GM23248 (cell line): Measurements from ENCODE around the gene ACVR1B. TPM values are rescaled to one million over a fixed set of nuclear protein-coding genes. Genes with fewer than 3 reads are reported as not detected.

ENCODE experiments used
- DNase-seq: peaks from one replicate; pipeline ENCODE4 v3.0.0-alpha.2; 2015
- H2AFZ ChIP-seq: fragments of 200-600 bp; sonication (generic); 2 replicates; pipeline ENCODE4 v1.6.1; 2016; ENCODE audit warnings: antibody characterized with exemption
- H3F3A ChIP-seq: fragments of 200-600 bp; sonication (generic); 2 replicates; pipeline ENCODE4 v1.6.1; 2016; ENCODE audit warnings: mild to moderate bottlenecking, antibody characterized with exemption, mixed run types; ENCODE audit not compliant: insufficient read depth
- H3K27ac ChIP-seq: fragments of 200-600 bp; sonication (generic); 2 replicates; pipeline ENCODE4 v1.5.1; 2016; ENCODE audit warnings: mild to moderate bottlenecking
- H3K27me3 ChIP-seq: fragments of 200-600 bp; sonication (generic); replicated peaks from 2 replicates; pipeline ENCODE4 v1.6.1; 2016; ENCODE audit warnings: mild to moderate bottlenecking; ENCODE audit not compliant: insufficient read depth
- H3K36me3 ChIP-seq: fragments of 200-600 bp; sonication (generic); 2 replicates; pipeline ENCODE4 v1.6.1; 2016; ENCODE audit warnings: low read depth, mild to moderate bottlenecking
- H3K4me1 ChIP-seq: fragments of 200-600 bp; sonication (generic); 2 replicates; pipeline ENCODE4 v1.6.1; 2016; ENCODE audit warnings: mild to moderate bottlenecking; ENCODE audit not compliant: insufficient read depth
- H3K4me2 ChIP-seq: fragments of 200-600 bp; sonication (generic); one replicate; pipeline ENCODE4 v1.6.1; 2016; ENCODE audit warnings: mild to moderate bottlenecking; ENCODE audit not compliant: unreplicated experiment
- H3K4me3 ChIP-seq: fragments of 200-600 bp; sonication (generic); 2 replicates; pipeline ENCODE4 v1.5.1; 2016; ENCODE audit warnings: mild to moderate bottlenecking
- H3K79me2 ChIP-seq: fragments of 200-600 bp; sonication (generic); 2 replicates; pipeline ENCODE4 v1.6.1; 2016; ENCODE audit warnings: mild to moderate bottlenecking; ENCODE audit not compliant: insufficient read depth
- H3K9ac ChIP-seq: fragments of 200-600 bp; sonication (generic); 2 replicates; pipeline ENCODE4 v1.6.1; 2016; ENCODE audit warnings: mild to moderate bottlenecking
- H3K9me2 ChIP-seq: fragments of 200-600 bp; sonication (generic); 2 replicates; pipeline ENCODE4 v1.6.1; 2016; ENCODE audit warnings: mixed run types, mild to moderate bottlenecking, moderate library complexity; ENCODE audit not compliant: insufficient read depth
- H3K9me3 ChIP-seq: fragments of 200-600 bp; sonication (generic); one replicate; pipeline ENCODE4 v1.6.1; 2017; ENCODE audit warnings: low read depth
- H4K20me1 ChIP-seq: fragments of 200-600 bp; sonication (generic); 2 replicates; pipeline ENCODE4 v1.6.0; 2016; ENCODE audit not compliant: insufficient read depth
- EZH2 ChIP-seq: fragments of 200-600 bp; sonication (generic); IDR thresholded peaks from 2 replicates; pipeline ENCODE4 v1.6.1; 2018; ENCODE audit warnings: antibody characterized with exemption, mild to moderate bottlenecking; ENCODE audit not compliant: insufficient read depth, poor library complexity, severe bottlenecking
- EZH2phosphoT487 ChIP-seq: fragments of 200-600 bp; sonication (generic); IDR thresholded peaks from 2 replicates; pipeline ENCODE4 v1.6.1; 2018; ENCODE audit warnings: antibody characterized with exemption, moderate library complexity, mild to moderate bottlenecking, low read depth; ENCODE audit not compliant: insufficient read depth
- WGBS, 2 experiments: methylation state at CpG; one replicate each; pipeline ENCODE4 v1.1.6; 2015 to 2017; ENCODE audit warnings: low lambda C conversion rate in 2 of 2, low coverage in 1 of 2; ENCODE audit errors: missing lambda C conversion rate in 2 of 2; 5-methylcytosine and 5-hydroxymethylcytosine counted together
- in situ Hi-C: fragments of 300-500 bp; cut with MboI; formaldehyde crosslinking; loops from 2 replicates; pipeline ENCODE4 v1.15.0; 2020
- polyA plus RNA-seq: library from polyadenylated mRNA; unstranded; fragments of >200 nt; fragmentation: Nextera tagmentation; extraction: Ambion mirVana; gene quantifications from 2 replicates; pipeline ENCODE4 v1.2.1, GENCODE V29; 2016
- total RNA-seq: library from RNA; depleted of rRNA; stranded (reverse); fragments of >200 nt; shearing (Covaris generic); gene quantifications from 2 replicates; pipeline ENCODE4 v1.2.3, GENCODE V29; 2014

Gene ACVR1B
- total and polyA plus RNA-seq, 2 experiments from 2014 or later, result 2.8 to 17.0 TPM

DNA sequence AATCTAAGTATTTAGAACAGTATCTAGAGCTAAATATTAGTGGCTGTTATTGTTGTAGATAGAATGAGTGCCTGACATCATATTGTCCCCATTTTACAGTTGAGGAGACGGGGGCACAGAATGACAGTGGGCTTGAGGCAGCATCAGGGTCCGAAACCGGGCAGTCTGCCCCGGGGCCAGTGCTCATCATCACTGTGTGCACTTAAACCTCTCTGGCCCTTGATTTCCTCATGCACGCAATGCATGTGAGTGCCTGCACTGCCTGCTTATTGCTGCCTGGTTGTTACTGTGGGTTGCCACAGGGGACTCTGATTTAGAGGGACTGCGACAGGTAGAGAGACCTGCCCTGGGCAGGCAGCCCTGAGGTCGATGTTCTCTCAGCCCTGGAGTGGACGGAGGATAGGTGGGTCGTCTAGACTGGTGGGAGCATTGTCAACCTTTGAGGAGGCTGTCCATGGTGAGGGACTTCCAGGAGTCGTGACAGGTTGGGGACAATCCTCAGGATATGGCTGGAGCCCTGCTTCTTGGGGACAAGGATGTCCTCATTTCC lies 34.4 kb upstream of the ACVR1B start:
- Histone ChIP-seq H3K9me3 (no peaks in the 10 kb centered on the region), H3F3A (no peaks in the 10 kb centered on the region), H3K27me3 (no peaks in the 10 kb centered on the region), H3K4me3 (no peak overlapping the region), H3K27ac (no peak overlapping the region), H2AFZ (no peak overlapping the region), H3K79me2 (peaks cover 6% of the 10 kb centered on the region), H3K36me3 (no peaks in the 10 kb centered on the region; the same call in 1 of the 2 replicates), H3K4me1 (0 out of 2 replicates have a peak, but pooled peaks cover 5% of the 10 kb centered on the region), H4K20me1 (no peaks in the 10 kb centered on the region), H3K9ac (no peak overlapping the region), H3K4me2 (no peak overlapping the region), H3K9me2 (no peaks in the 10 kb centered on the region)
- no peak for DNase-seq
- no peak for TF ChIP-seq EZH2phosphoT487
- TF ChIP-seq EZH2, result no peak
- WGBS, 2 experiments, result 89 to 91% methylated on average over 10 of the region's 10 CpGs
- in situ Hi-C loops, result no loop called here

GRCh38 chr12:51917746-51918453 lies 33.6 kb upstream of the ACVR1B start:
- no peak overlapping the region for H3K9ac ChIP-seq
- in situ Hi-C loops, result no loop called here
- peaks cover 9% of the 10 kb centered on the region for H3K4me1 ChIP-seq
- no peak for DNase-seq
- no peaks in the 10 kb centered on the region for H3F3A ChIP-seq
- no peak for TF ChIP-seq EZH2phosphoT487
- TF ChIP-seq EZH2, result no peak
- no peaks in the 10 kb centered on the region for H3K79me2 ChIP-seq
- no peaks in the 10 kb centered on the region for H4K20me1 ChIP-seq
- H3K4me2 ChIP-seq, result no peak overlapping the region
- no peaks in the 10 kb centered on the region for H3K9me3 ChIP-seq
- no peak overlapping the region for H2AFZ ChIP-seq
- no peak overlapping the region for H3K27ac ChIP-seq
- H3K4me3 ChIP-seq, result no peak overlapping the region
- no peaks in the 10 kb centered on the region for H3K9me2 ChIP-seq
- no peaks in the 10 kb centered on the region for H3K27me3 ChIP-seq
- no peaks in the 10 kb centered on the region; the same call in 1 of the 2 replicates for H3K36me3 ChIP-seq
- 71 to 78% methylated on average over 16 of the region's 16 CpGs for WGBS, 2 experiments

- H3K79me2 ChIP-seq, result no peaks in the 10 kb centered on the region
- 91 to 100% methylated on average over 2 of the region's 2 CpGs for WGBS, 2 experiments
- no peak overlapping the region for H3K9ac ChIP-seq
- TF ChIP-seq EZH2, result no peak
- TF ChIP-seq EZH2phosphoT487, result no peak
- no peaks in the 10 kb centered on the region for H3K9me2 ChIP-seq
- no peak overlapping the region for H3K4me3 ChIP-seq
- no peak overlapping the region for H2AFZ ChIP-seq
- H3K27ac ChIP-seq, result no peak overlapping the region
- H3F3A ChIP-seq, result no peaks in the 10 kb centered on the region
- H3K4me2 ChIP-seq, result no peak overlapping the region
- H3K4me1 ChIP-seq, result peaks cover 16% of the 10 kb centered on the region
- no peaks in the 10 kb centered on the region for H4K20me1 ChIP-seq
- in situ Hi-C loops, result no loop called here
- H3K9me3 ChIP-seq, result no peaks in the 10 kb centered on the region
- no peak for DNase-seq
- no peaks in the 10 kb centered on the region; the same call in 1 of the 2 replicates for H3K36me3 ChIP-seq
- no peaks in the 10 kb centered on the region for H3K27me3 ChIP-seq
Measured at GRCh38 chr12:51920046-51920445, 31.5 kb upstream of the ACVR1B start.

- H3K9me2 ChIP-seq, result no peaks in the 10 kb centered on the region
- WGBS, 2 experiments, result 71 to 86% methylated on average over 2 to 7 of the region's 7 CpGs
- H3K79me2 ChIP-seq, result no peaks in the 10 kb centered on the region
- no peaks in the 10 kb centered on the region for H4K20me1 ChIP-seq
- no peak for TF ChIP-seq EZH2
- no peak for TF ChIP-seq EZH2phosphoT487
- no peak overlapping the region for H2AFZ ChIP-seq
- no peak overlapping the region for H3K4me3 ChIP-seq
- DNase-seq, result no peak
- H3K27me3 ChIP-seq, result no peaks in the 10 kb centered on the region
- no peak overlapping the region for H3K27ac ChIP-seq
- H3K4me1 ChIP-seq, result peaks cover 16% of the 10 kb centered on the region
- in situ Hi-C loops, result no loop called here
- H3F3A ChIP-seq, result no peaks in the 10 kb centered on the region
- H3K4me2 ChIP-seq, result no peak overlapping the region
- no peak overlapping the region for H3K9ac ChIP-seq
- no peaks in the 10 kb centered on the region for H3K9me3 ChIP-seq
- no peaks in the 10 kb centered on the region; the same call in 1 of the 2 replicates for H3K36me3 ChIP-seq
Measured at GRCh38 chr12:51921017-51921725, 30.3 kb upstream of the ACVR1B start.
